Ectodermal cell (in vitro differentiated cells): ENCODE measurements around the gene ST7.

Experiments used
- H3K27ac ChIP-seq: 2 replicates; pipeline ENCODE4 v1.7.0; 2013; ENCODE audit warnings: mild to moderate bottlenecking, low read depth, low read length; ENCODE audit not compliant: insufficient read depth, poor library complexity, severe bottlenecking
- H3K27me3 ChIP-seq: 2 replicates; pipeline ENCODE4 v1.7.0; 2013; ENCODE audit warnings: mild to moderate bottlenecking, low read length; ENCODE audit not compliant: insufficient read depth, control insufficient read depth, poor library complexity, severe bottlenecking
- H3K36me3 ChIP-seq: one replicate; pipeline ENCODE4 v1.7.0; 2013; ENCODE audit warnings: low read length; ENCODE audit not compliant: control insufficient read depth, insufficient read depth
- H3K4me1 ChIP-seq: one replicate; pipeline ENCODE4 v1.7.0; 2013; ENCODE audit warnings: low read length; ENCODE audit not compliant: control insufficient read depth, insufficient read depth
- H3K4me3 ChIP-seq: 2 replicates; pipeline ENCODE4 v1.7.0; 2013; ENCODE audit warnings: low read depth, low read length, control low read depth; ENCODE audit not compliant: insufficient read depth
- H3K9me3 ChIP-seq: 2 replicates; pipeline ENCODE4 v1.7.0; 2013; ENCODE audit warnings: mild to moderate bottlenecking, low read length, moderate library complexity; ENCODE audit not compliant: control insufficient read depth
- WGBS, 2 experiments: methylation state at CpG; one replicate each; pipeline ENCODE4 v1.1.7; 2013; ENCODE audit warnings: missing lambda C conversion rate in 2 of 2; 5-methylcytosine and 5-hydroxymethylcytosine counted together

The ST7 gene

GRCh38 chr7:117130262-117130661, 177.0 kb downstream of the ST7 start:
- H3K27ac ChIP-seq, result no peak overlapping the region
- WGBS, 2 experiments, result 98 to 100% methylated on average over 5 of the region's 5 CpGs
- H3K36me3 ChIP-seq, result no peaks in the 10 kb centered on the region
- H3K27me3 ChIP-seq, result no peaks in the 10 kb centered on the region
- no peaks in the 10 kb centered on the region for H3K4me1 ChIP-seq
- H3K9me3 ChIP-seq, result no peaks in the 10 kb centered on the region
- no peak overlapping the region for H3K4me3 ChIP-seq

DNA sequence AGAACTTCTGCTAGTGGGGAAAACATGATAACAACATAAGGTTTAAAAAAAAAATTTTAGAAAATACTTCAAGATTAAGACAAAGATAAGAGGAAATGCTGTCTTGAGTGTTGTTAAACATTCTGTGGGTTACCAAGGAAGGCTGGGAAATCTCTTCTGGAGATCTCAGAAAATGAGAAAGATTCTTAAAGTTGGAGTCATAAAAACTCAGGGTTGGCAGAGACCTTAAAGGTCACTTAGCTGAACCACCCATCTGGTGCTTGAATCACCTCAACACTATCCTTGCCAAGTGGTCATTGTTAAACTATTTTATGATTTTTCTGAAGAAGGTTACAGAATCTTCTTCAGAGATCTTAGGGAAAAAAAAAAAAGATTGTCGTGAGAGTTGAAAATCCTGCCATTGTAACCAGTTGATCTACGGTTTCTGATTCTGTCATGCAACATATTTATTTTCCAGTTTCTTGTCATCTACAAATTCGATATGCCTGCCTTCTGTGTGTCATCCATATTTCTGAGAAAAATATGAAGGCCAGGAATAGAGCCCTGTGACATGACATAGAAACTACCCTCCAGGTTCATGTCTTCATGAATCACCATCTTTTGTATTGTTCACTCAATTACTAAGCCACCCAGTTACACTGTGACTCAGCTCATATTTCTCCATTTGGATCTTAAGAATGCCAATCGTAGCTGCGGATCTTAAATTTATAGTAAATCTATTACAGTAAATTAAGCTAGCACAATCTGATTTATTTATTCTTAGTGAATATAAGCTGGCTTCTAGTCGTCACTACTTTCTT, 179.2 kb downstream of the ST7 start:
- H3K4me1 ChIP-seq, result no peaks in the 10 kb centered on the region
- H3K27me3 ChIP-seq, result no peaks in the 10 kb centered on the region
- H3K36me3 ChIP-seq, result no peaks in the 10 kb centered on the region
- H3K27ac ChIP-seq, result no peak overlapping the region
- 76 to 87% methylated on average over 4 to 6 of the region's 6 CpGs for WGBS, 2 experiments
- no peaks in the 10 kb centered on the region for H3K9me3 ChIP-seq
- H3K4me3 ChIP-seq, result no peak overlapping the region

GRCh38 chr7:117133125-117133524, 179.8 kb downstream of the ST7 start:
- WGBS, 2 experiments, result 96 to 100% methylated on average over 1 of the region's 1 CpG
- H3K27me3 ChIP-seq, result no peaks in the 10 kb centered on the region
- no peaks in the 10 kb centered on the region for H3K36me3 ChIP-seq
- H3K27ac ChIP-seq, result no peak overlapping the region
- H3K4me3 ChIP-seq, result no peak overlapping the region
- no peaks in the 10 kb centered on the region for H3K9me3 ChIP-seq
- no peaks in the 10 kb centered on the region for H3K4me1 ChIP-seq

DNA sequence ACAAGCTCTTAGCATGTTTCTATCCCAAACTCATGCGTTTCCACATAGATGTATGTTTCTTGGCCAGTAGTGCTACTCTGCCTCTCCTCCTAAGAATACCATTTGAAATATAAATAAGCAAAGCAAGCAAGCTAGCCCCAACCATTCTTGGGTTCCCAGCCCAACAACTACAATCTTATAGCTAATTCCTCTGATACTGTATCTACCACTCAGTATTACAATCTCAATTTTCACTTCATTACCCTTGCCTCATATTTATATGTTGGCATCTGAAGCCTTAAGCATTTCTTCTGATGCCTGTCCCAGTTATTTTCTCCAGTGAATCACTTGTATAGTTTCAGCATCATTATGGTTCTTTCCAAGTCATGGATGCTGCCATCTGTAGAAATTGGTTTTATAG, 181.1 kb downstream of the ST7 start:
- H3K36me3 ChIP-seq, result no peaks in the 10 kb centered on the region
- H3K4me1 ChIP-seq, result no peaks in the 10 kb centered on the region
- 90 to 95% methylated on average over 1 of the region's 1 CpG for WGBS, 2 experiments
- H3K27ac ChIP-seq, result no peak overlapping the region
- no peaks in the 10 kb centered on the region for H3K27me3 ChIP-seq
- H3K9me3 ChIP-seq, result no peaks in the 10 kb centered on the region
- H3K4me3 ChIP-seq, result no peak overlapping the region

GRCh38 chr7:117134889-117135552, 181.7 kb downstream of the ST7 start:
- H3K27ac ChIP-seq, result no peak overlapping the region
- H3K9me3 ChIP-seq, result no peaks in the 10 kb centered on the region
- WGBS, 2 experiments, result 81 to 91% methylated on average over 1 to 2 of the region's 2 CpGs
- no peak overlapping the region for H3K4me3 ChIP-seq
- H3K4me1 ChIP-seq, result no peaks in the 10 kb centered on the region
- H3K27me3 ChIP-seq, result no peaks in the 10 kb centered on the region
- H3K36me3 ChIP-seq, result no peaks in the 10 kb centered on the region

GRCh38 chr7:117135553-117135891, 182.2 kb downstream of the ST7 start:
- Histone ChIP-seq H3K27me3 (no peaks in the 10 kb centered on the region), H3K36me3 (no peaks in the 10 kb centered on the region), H3K9me3 (no peaks in the 10 kb centered on the region), H3K4me1 (no peaks in the 10 kb centered on the region), H3K4me3 (no peak overlapping the region), H3K27ac (no peak overlapping the region)
- 88 to 94% methylated on average over 1 of the region's 1 CpG for WGBS, 2 experiments

GRCh38 chr7:117137868-117138267, 184.6 kb downstream of the ST7 start:
- Histone ChIP-seq H3K4me3 (no peak overlapping the region), H3K36me3 (no peaks in the 10 kb centered on the region)
- 81 to 92% methylated on average over 1 to 2 of the region's 3 CpGs for WGBS, 2 experiments

GRCh38 chr7:117138495-117138894, 185.2 kb downstream of the ST7 start:
- WGBS, 2 experiments, result 92 to 97% methylated on average over 2 to 3 of the region's 3 CpGs
- no peak overlapping the region for H3K4me3 ChIP-seq
- no peaks in the 10 kb centered on the region for H3K27me3 ChIP-seq
- no peaks in the 10 kb centered on the region for H3K9me3 ChIP-seq
- H3K27ac ChIP-seq, result no peak overlapping the region
- no peaks in the 10 kb centered on the region for H3K36me3 ChIP-seq
- no peaks in the 10 kb centered on the region for H3K4me1 ChIP-seq

More at GRCh38 chr7:117137868-117138267, 184.6 kb downstream of the ST7 start:
- H3K27me3 ChIP-seq, result no peaks in the 10 kb centered on the region
- H3K4me1 ChIP-seq, result no peaks in the 10 kb centered on the region
- H3K9me3 ChIP-seq, result no peaks in the 10 kb centered on the region
- H3K27ac ChIP-seq, result no peak overlapping the region

DNA sequence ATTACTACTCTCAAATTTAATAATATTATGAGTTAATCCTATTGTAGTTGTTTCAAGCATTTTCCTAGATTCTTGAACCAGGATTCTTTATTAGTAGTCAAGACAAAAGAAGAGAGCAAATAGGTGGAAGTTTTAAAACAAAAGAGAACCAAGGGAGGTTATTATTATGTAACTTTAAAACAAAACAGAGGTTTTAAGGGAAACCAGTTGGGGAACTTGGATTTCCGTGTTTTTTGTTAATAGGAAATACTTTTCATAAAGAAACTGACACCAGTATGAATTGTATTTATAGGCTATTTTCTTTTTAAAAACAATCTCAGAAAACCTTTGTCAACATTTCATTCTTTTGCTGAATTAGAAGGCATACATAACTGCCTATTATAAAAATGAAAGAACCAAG, 185.7 kb downstream of the ST7 start:
- H3K27me3 ChIP-seq, result no peaks in the 10 kb centered on the region
- H3K36me3 ChIP-seq, result no peaks in the 10 kb centered on the region
- no peaks in the 10 kb centered on the region for H3K4me1 ChIP-seq
- no peak overlapping the region for H3K4me3 ChIP-seq
- no peaks in the 10 kb centered on the region for H3K9me3 ChIP-seq
- no CpG with 5 or more reads among the region's 1 CpG for WGBS, 2 experiments
- H3K27ac ChIP-seq, result no peak overlapping the region

DNA sequence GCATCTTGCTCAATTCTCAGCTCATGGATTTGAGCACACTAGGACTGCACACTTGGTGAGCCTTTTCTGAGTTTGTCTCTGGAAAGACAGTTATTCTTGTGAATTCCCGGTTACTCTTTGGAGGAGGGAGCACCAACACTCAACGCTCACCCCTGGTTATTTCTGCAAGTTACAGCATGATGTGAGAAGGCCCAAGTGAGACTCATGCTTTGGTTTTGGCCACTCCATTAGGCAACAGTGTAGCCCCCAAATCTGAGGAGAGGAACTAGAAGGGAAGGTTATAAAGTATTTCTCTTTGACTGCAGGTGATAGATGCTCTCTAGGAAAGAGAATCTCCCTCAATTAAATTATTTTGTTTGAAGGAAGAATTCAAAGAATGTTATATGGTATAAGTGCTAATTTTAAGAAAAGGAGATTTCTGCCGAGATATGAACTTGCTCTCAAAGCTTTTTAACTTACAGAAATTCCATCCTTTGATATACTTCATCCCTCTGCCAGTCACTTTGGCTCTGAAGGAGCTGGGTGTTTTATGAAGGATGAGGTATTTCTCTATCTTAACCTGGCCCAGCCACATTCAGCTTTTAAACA, 186.2 kb downstream of the ST7 start:
- no peaks in the 10 kb centered on the region for H3K27me3 ChIP-seq
- no peaks in the 10 kb centered on the region for H3K36me3 ChIP-seq
- no peak overlapping the region for H3K27ac ChIP-seq
- no peak overlapping the region for H3K4me3 ChIP-seq
- H3K4me1 ChIP-seq, result no peaks in the 10 kb centered on the region
- H3K9me3 ChIP-seq, result no peaks in the 10 kb centered on the region
- 59 to 62% methylated on average over 2 to 3 of the region's 3 CpGs for WGBS, 2 experiments
